Activated naive CD4-positive, alpha-beta T cell treated with anti-CD3 and anti-CD28 coated beads, Interleukin-2, amount 10 ng/mL, durations not matched to agents 7 days and 5 days (primary cell): Measurements from ENCODE around the gene HLA-B.

Source experiments
- CTCF ChIA-PET: fragments of 350-600 bp; sonication (Branson Sonifier 250); formaldehyde crosslinking; loops from one replicate; lab custom pipeline; 2021; ENCODE audit warnings: antibody characterized with exemption; lab: Charles Lee
- DNase-seq: peaks from one replicate; pipeline ENCODE4 v3.0.0-alpha.2; 2020
- H3K27ac Mint-ChIP-seq: one replicate; pipeline ENCODE4 v1.8.0; 2021; ENCODE audit warnings: mild to moderate bottlenecking, moderate library complexity, mixed read lengths
- H3K27me3 Mint-ChIP-seq: one replicate; pipeline ENCODE4 v1.8.0; 2021; ENCODE audit warnings: mild to moderate bottlenecking, mixed read lengths
- H3K36me3 Mint-ChIP-seq: one replicate; pipeline ENCODE4 v1.8.0; 2021; ENCODE audit warnings: mixed read lengths
- H3K4me1 Mint-ChIP-seq: one replicate; pipeline ENCODE4 v1.8.0; 2021; ENCODE audit warnings: mixed read lengths
- H3K4me3 Mint-ChIP-seq: one replicate; pipeline ENCODE4 v1.8.0; 2021; ENCODE audit warnings: mild to moderate bottlenecking, moderate library complexity, mixed read lengths
- H3K9me3 Mint-ChIP-seq: one replicate; pipeline ENCODE4 v1.8.0; 2021; ENCODE audit warnings: mixed read lengths

Gene HLA-B

DNA sequence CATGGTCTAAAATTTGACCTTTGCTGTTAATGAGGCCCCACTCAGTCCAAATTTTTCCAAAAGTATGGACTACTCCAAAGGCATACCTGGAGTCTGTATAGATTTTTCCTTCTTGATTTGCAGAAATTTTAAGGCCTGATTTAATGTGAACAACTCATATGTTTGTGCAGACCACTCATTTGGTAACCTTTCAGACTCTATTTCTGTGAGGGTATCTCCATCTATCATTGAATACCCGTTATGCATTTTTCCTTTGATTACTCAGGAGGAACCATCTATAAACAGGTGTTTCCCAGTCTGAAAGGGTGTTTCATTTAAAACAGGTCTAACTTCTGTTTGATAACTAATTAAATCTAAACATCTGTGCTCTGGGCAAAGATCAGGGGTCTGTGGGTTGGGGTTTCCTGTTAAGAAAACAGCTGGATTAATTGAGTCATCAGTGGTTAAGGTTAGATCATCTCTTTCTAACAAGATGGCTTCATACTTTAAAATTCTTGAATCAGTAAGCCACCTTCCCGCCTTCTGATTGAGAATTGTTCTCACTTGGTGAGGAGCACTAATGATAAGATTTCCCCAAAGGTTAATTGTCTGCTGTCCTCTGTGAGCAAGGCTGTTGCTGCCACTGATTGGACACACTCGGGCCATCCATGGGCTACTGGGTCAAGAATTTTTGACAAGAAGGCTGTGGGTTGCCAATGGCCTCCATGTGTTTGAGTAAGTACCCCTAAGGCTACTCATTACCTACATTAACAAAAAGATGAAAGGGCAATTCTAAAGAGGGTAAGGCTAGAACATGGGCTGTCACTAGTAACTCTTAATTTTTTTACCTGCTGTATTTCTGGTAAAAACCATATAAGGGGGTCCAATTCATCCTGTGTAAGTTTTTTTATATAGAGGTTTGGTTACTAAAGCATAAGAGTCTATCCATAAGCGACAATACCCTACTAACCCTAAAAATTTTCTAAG, 24.1 kb downstream of the HLA-B start:
- peaks cover 17% of the 10 kb centered on the region for H3K36me3 Mint-ChIP-seq
- peaks cover 10% of the 10 kb centered on the region for H3K4me1 Mint-ChIP-seq
- H3K9me3 Mint-ChIP-seq: peaks cover 45% of the 10 kb centered on the region
- no peak overlapping the region for H3K27ac Mint-ChIP-seq
- DNase-seq: peak; percentile 37
- no peak overlapping the region for H3K4me3 Mint-ChIP-seq
- H3K27me3 Mint-ChIP-seq: no peaks in the 10 kb centered on the region
- CTCF ChIA-PET: no interaction called here

DNA sequence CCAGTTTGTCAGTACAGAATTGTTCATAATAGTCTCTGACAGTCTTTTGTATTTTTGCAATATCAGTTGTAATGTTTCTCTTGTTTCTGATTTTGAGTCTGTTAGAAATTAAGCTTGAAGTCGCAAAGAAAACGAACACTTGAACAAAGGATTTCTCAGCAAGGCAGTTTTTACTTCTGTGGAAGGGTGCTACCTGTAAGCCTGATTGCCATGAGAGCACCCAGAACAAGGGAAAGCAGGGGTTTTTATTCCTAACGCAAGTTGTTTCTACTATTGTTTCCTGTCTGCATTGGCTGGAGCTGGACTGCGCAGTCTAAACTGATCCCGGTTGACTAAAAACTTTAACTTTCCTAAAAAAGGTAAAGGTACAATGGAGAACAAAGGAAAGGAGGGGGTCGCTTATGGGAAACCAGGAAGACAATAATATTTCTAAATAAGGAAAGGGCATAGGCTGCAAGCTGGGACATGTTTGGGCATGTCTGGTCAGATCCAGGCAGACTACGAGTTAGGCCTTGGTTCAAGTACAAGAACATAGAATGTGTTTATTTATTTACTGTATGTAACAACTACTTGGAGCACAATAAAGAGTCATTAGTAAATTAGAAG, 28.5 kb downstream of the HLA-B start:
- peaks cover 29% of the 10 kb centered on the region for H3K9me3 Mint-ChIP-seq

DNA sequence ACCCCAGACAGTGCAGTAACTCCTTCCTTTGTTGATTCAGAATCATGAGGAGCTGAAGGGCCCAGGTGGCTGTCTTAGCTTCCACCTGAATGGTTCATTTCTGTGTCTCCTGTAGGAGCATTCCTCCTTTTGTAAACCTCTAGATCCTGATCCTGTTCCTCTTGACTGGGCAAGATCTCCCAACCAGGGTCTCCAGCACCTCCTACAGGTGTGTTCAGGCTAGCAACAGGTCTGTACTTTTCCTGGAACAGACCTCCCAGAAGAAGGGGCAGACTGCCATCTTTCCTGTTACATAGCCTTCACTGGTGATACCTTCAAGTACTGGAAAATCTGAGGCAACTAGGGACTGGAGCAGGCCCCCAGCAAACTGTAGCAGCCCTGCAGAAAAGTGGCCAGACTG, 35.2 kb downstream of the HLA-B start:
- DNase-seq: peak; percentile 38
- no peak overlapping the region for H3K27ac Mint-ChIP-seq
- peaks cover 60% of the 10 kb centered on the region for H3K27me3 Mint-ChIP-seq
- H3K4me3 Mint-ChIP-seq: no peak overlapping the region
- no peaks in the 10 kb centered on the region for H3K4me1 Mint-ChIP-seq
- peaks cover 2% of the 10 kb centered on the region for H3K9me3 Mint-ChIP-seq
- CTCF ChIA-PET: no interaction called here
- no peaks in the 10 kb centered on the region for H3K36me3 Mint-ChIP-seq

More for the DNA sequence above, 28.5 kb downstream of the HLA-B start:
- no peak for DNase-seq
- Mint-ChIP-seq H3K36me3 (peaks cover 5% of the 10 kb centered on the region), H3K4me1 (peaks cover 10% of the 10 kb centered on the region), H3K27me3 (peaks cover 15% of the 10 kb centered on the region), H3K27ac (no peak overlapping the region), H3K4me3 (no peak overlapping the region)
- CTCF ChIA-PET: no interaction called here

DNA sequence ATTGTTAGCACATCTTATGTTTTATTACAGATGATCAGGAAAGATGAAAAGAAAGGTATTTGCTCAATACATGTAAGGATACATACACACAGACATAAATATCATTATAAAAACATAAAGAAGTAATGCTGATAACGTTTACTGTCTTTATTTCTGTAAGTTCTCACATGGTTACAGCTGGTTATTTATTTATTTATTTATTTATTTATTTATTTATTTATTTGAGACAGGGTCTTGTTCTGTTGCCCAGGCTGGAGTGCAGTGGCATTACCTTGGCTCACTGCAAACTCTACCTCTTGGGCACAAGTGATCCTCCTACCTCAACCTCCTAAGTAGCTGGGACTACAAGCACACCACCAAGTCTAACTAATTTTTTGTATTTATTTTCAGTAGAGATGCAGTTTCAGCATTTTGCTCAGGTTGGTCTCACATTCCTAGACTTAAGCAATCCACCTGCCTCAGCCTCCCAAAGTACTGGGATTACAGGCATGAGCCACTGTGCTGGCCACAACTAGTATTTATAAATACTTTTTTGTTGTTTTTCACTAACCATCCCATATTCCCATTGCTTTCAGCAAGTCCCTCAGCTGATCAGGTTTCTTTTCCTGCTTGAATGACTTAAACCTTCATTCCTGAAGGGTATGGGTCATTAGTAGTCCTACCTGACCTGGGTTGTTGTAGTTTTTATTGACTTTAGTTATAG, 35.8 kb downstream of the HLA-B start:
- Mint-ChIP-seq H3K4me1 (no peaks in the 10 kb centered on the region), H3K36me3 (no peaks in the 10 kb centered on the region), H3K4me3 (no peak overlapping the region), H3K9me3 (no peaks in the 10 kb centered on the region), H3K27me3 (peaks cover 60% of the 10 kb centered on the region), H3K27ac (no peak overlapping the region)
- CTCF ChIA-PET: no interaction called here
- no peak for DNase-seq

DNA sequence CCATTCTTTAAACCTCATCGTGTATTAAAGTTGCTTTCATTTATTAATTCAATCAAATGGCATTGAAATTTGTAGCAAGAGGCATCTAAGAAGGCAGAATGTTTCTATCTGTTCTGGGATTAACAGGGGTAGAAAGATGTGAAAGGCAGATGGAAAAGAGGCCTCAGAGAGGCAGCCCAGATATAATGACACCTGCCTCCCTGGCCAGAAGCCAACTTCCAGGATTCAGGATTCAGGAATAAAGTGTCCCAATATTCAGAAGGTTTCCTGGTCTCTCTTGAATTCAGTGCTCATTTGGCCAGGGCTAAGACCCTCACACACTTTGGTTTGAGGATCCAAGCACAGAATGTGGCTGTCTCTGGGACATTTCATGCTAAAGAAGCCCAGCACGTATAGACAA, 39.9 kb downstream of the HLA-B start:
- Mint-ChIP-seq H3K27ac (no peak overlapping the region), H3K9me3 (no peaks in the 10 kb centered on the region)
- DNase-seq: no peak

DNA sequence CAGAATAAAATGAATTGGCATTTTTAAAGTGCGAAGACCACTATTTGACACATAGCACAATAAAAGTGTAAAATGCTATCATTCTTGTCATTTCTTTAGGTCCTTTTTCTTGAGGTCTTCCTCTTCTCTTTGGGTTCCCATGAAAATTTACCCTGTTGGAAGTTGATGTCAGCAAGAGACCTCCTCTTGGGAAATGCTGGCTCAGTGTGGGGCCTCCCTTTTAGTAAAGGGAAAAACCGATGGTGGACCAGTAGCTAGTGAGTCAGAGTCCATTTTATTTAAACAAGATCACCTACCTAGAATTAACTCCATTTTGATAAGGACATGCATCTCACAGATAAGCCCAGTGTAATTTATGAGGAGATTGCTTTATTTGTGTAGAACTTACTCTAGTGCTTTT, 47.3 kb downstream of the HLA-B start:
- CTCF ChIA-PET: no interaction called here
- Mint-ChIP-seq H3K4me3 (no peak overlapping the region), H3K27me3 (peaks cover 37% of the 10 kb centered on the region), H3K36me3 (no peaks in the 10 kb centered on the region), H3K9me3 (no peaks in the 10 kb centered on the region), H3K27ac (no peak overlapping the region), H3K4me1 (peaks cover 4% of the 10 kb centered on the region)
- no peak for DNase-seq

More for the DNA sequence above, 39.9 kb downstream of the HLA-B start:
- Mint-ChIP-seq H3K36me3 (no peaks in the 10 kb centered on the region), H3K4me3 (no peak overlapping the region), H3K27me3 (peaks cover 41% of the 10 kb centered on the region), H3K4me1 (no peaks in the 10 kb centered on the region)
- CTCF ChIA-PET: no interaction called here

DNA sequence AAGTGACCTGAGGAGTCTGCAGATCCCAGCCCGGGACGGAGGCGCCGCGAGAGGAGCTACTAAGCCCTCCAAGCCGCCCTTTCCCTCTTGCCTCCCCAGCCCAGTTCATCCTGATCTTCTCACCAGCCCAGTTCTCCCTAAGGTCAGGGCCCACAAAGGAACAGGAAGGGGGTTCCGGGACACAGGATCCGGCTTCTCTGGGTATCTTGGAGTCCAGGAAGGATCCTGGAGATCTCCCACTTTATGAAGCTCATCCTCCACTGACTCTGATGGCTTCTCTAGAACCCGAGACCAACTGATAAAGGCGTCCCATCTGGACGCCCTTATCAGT, 48.2 kb downstream of the HLA-B start:
- CTCF ChIA-PET: interaction anchor here (0.5 kb wide), 1 partner anchor 116 kb away, joined by 4 read pairs; no protein-coding TSS in a partner anchor
- Mint-ChIP-seq H3K27ac (no peak overlapping the region), H3K9me3 (no peaks in the 10 kb centered on the region), H3K4me1 (peaks cover 4% of the 10 kb centered on the region), H3K36me3 (no peaks in the 10 kb centered on the region), H3K4me3 (peak overlapping the region; percentile 66), H3K27me3 (peaks cover 40% of the 10 kb centered on the region)
- no peak for DNase-seq

DNA sequence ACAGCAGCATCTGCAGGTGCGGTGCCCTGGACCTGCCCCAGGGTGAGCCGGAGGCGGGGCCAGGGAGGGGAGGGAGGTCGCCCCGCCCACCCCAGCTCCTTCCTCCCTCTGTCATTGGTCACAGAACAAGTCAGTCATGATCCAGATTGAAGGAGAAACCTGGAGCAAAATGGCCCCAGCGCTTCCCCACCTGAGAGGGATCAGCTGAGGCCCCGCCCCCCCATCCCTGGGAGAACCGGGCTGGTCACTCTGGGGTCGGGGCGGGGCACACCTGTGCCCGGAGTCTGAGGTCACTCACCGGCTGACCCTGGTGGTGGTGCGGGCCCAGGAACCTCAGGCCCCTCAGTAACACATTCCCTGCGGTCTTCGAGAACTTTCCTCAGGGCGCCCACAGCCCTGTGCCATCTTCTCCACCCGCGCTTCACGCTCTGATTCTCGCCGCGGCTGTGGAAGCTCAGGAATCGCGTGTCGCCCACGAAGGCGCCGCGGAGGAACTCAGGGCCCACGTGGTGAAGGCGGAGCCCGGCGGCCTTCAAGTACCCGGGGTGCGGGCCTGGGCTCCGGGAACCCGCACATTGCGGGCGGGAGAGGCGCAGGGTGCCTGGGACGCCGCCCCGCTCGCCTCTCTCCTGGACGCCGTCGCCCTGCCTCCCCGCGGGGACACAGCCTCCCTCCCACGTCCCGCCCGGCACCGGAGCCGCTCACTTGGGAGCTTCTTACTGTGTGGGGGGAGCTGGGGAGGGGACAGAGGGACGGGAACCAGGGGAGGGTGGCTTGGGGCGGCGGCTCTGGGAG, 48.7 kb downstream of the HLA-B start:
- peak; percentile 65 for DNase-seq
- CTCF ChIA-PET: interaction anchor here (0.5 kb wide), 1 partner anchor 116 kb away, joined by 4 read pairs; no protein-coding TSS in a partner anchor
- H3K9me3 Mint-ChIP-seq: no peaks in the 10 kb centered on the region
- H3K27me3 Mint-ChIP-seq: peaks cover 44% of the 10 kb centered on the region
- H3K4me3 Mint-ChIP-seq: peak overlapping the region; percentile 66
- H3K4me1 Mint-ChIP-seq: peaks cover 4% of the 10 kb centered on the region
- H3K27ac Mint-ChIP-seq: no peak overlapping the region
- no peaks in the 10 kb centered on the region for H3K36me3 Mint-ChIP-seq

DNA sequence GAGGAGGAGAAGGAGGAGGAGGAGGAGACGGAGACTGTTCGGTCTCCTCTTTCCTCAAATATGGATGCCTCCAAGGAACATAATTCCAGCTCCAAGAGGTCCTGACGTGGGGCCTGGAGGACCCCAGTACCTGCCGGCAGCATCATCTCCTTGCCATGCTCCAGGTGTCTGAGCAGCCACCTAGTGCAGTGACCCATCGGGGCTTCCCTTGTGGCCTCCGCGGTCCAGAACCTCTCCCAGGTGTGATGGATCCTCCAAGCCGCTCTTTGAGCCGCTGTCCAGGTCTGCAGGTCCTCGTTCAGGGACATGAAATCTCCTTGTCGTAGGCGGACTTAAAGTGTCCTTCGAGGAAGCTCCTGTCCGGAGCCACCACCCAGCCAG, 49.3 kb downstream of the HLA-B start:
- peaks cover 43% of the 10 kb centered on the region for H3K27me3 Mint-ChIP-seq

DNA sequence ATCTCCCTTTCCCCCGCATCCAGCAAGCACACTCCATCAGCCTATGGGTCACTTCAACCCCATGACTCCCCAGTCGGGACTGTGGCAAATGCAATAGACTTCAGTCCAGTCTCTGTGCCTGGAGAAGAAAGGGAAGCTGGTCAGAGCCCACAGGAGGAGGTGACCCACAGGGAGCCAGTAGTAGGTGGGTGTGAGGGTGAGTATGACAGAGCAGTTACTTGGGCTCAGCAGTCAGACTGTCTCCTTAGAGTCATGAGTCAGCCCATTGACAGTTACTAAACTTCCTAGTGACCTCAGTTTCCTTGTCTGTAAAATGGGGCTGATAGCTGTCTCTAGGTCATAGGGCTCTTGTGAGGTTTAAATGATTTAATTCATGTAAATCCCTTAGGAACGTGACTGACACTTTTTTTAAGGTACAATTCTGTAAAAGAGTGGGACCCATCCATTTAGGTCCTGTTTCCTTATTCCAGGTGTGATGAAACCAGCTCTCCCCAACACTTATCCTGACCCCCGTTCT, 51.2 kb downstream of the HLA-B start:
- CTCF ChIA-PET: no interaction called here
- H3K27me3 Mint-ChIP-seq: peaks cover 43% of the 10 kb centered on the region
- H3K9me3 Mint-ChIP-seq: no peaks in the 10 kb centered on the region

More for the DNA sequence above, 49.3 kb downstream of the HLA-B start:
- Mint-ChIP-seq H3K36me3 (no peaks in the 10 kb centered on the region), H3K4me1 (peaks cover 4% of the 10 kb centered on the region), H3K27ac (no peak overlapping the region), H3K9me3 (no peaks in the 10 kb centered on the region), H3K4me3 (peak overlapping the region; percentile 66)
- DNase-seq: no peak
- CTCF ChIA-PET: interaction anchor here (0.7 kb wide), 1 partner anchor 59 kb away, joined by 4 read pairs; no protein-coding TSS in a partner anchor

DNA sequence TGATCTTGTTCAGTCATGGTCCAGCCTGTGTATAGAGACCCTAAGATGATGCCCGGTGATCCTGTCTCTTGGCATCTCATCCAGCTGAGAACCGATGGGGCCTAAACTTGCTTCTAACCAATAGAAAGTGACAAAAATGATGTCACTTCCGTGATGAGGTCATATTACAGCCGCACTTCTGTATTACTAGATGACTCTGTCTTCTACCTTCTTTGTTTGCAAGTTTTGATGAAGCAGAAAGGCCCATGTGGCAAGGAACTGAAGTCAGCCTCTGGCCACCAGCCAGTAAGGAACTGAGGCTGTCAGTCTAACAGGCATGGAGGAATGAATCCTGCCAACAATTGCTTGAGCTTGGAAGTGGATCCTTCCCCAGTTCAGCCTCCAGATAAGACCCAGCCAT, 52.3 kb downstream of the HLA-B start:
- Mint-ChIP-seq H3K36me3 (no peaks in the 10 kb centered on the region), H3K4me1 (peaks cover 4% of the 10 kb centered on the region), H3K4me3 (no peak overlapping the region), H3K27me3 (peaks cover 43% of the 10 kb centered on the region), H3K27ac (no peak overlapping the region), H3K9me3 (no peaks in the 10 kb centered on the region)
- DNase-seq: no peak
- CTCF ChIA-PET: interaction anchor here (1.0 kb wide), 2 partner anchors 13 to 73 kb away, joined by 3 to 4 read pairs; no protein-coding TSS in a partner anchor

More for the DNA sequence above, 51.2 kb downstream of the HLA-B start:
- Mint-ChIP-seq H3K36me3 (no peaks in the 10 kb centered on the region), H3K4me3 (no peak overlapping the region), H3K4me1 (peaks cover 4% of the 10 kb centered on the region), H3K27ac (no peak overlapping the region)
- no peak for DNase-seq
